LoVo (cell line): ENCODE measurements around the gene DAZAP2.
"Not testable (repeated sequence)": the region's sequence is repeated elsewhere in the genome, so short reads cannot be mapped to it uniquely, and the experiment has no call there.

ENCODE experiments used
- DNase-seq: peaks from one replicate; pipeline ENCODE4 v3.0.0-alpha.2; 2016; ENCODE audit warnings: low spot score

Gene DAZAP2

GRCh38 chr12:51247523-51248206, 9.0 kb downstream of the DAZAP2 start:
- no peak for DNase-seq

GRCh38 chr12:51253276-51253675, 14.7 kb downstream of the DAZAP2 start:
- no peak for DNase-seq

GRCh38 chr12:51254536-51254935, 15.9 kb downstream of the DAZAP2 start:
- DNase-seq = no peak

- not testable (repeated sequence) for DNase-seq
Measured at GRCh38 chr12:51259600-51259999, 21.0 kb downstream of the DAZAP2 start.

- peak; percentile 71 for DNase-seq
Measured at GRCh38 chr12:51262758-51263177, 24.1 kb downstream of the DAZAP2 start.

GRCh38 chr12:51263341-51263740, 24.7 kb downstream of the DAZAP2 start:
- DNase-seq = no peak

- DNase-seq = no peak
Measured at GRCh38 chr12:51264297-51264696, 25.7 kb downstream of the DAZAP2 start.

- DNase-seq = no peak
Measured at GRCh38 chr12:51265024-51265423, 26.4 kb downstream of the DAZAP2 start.

- DNase-seq = peak; percentile 88
Measured at GRCh38 chr12:51269174-51270066, 30.8 kb downstream of the DAZAP2 start.

GRCh38 chr12:51270067-51270950, 31.7 kb downstream of the DAZAP2 start, which contains the start of gene SMAGP:
TSS of gene SMAGP (minus strand) at chr12:51270415. CDS start at chr12:51269278, 1,137 bp downstream.
- peak; percentile 84 for DNase-seq

- DNase-seq = peak; percentile 87
Measured at GRCh38 chr12:51270951-51271518, 32.4 kb downstream of the DAZAP2 start.

- not testable (repeated sequence) for DNase-seq
Measured at GRCh38 chr12:51272810-51273209, 34.2 kb downstream of the DAZAP2 start.

GRCh38 chr12:51275088-51275487, 36.5 kb downstream of the DAZAP2 start:
- DNase-seq = peak; percentile 40

- DNase-seq = peak; percentile 30
Measured at GRCh38 chr12:51281202-51281924, 42.7 kb downstream of the DAZAP2 start.

GRCh38 chr12:51285843-51286242, 47.2 kb downstream of the DAZAP2 start:
- no peak for DNase-seq

GRCh38 chr12:51291603-51292513, 53.2 kb downstream of the DAZAP2 start:
- peak; percentile 55 for DNase-seq
